ENCODE results near the gene PTPRZ1.

The PTPRZ1 gene

GRCh38 chr7:121994625-121995410, 121.9 kb downstream of the PTPRZ1 start:
- no peak for TF ChIP-seq POU6F1 (CRISPR knock-in tag; IDR thresholded peaks at IDR 0.05; ENCODE audit: borderline replicate concordance, low read depth)
- TF ChIP-seq ISL1 (CRISPR knock-in tag; IDR thresholded peaks at IDR 0.05) = no peak
- TF ChIP-seq TCF4 (CRISPR knock-in tag; IDR thresholded peaks at IDR 0.05; ENCODE audit: borderline replicate concordance) = no peak
- no peak for TF ChIP-seq RARB (CRISPR knock-in tag; IDR thresholded peaks at IDR 0.05)
- TF ChIP-seq ARNTL (CRISPR knock-in tag; IDR thresholded peaks at IDR 0.05; ENCODE audit: borderline replicate concordance, low read depth) = no peak
- TF ChIP-seq SNAI2 (CRISPR knock-in tag; IDR thresholded peaks at IDR 0.05) = no peak
- TF ChIP-seq ZNF70 (CRISPR knock-in tag; IDR thresholded peaks at IDR 0.05) = no peak
- no peak for TF ChIP-seq TOX (CRISPR knock-in tag; IDR thresholded peaks at IDR 0.05; ENCODE audit: borderline replicate concordance)
- TF ChIP-seq PATZ1 (CRISPR knock-in tag; IDR thresholded peaks at IDR 0.05; ENCODE audit: borderline replicate concordance) = no peak
- TF ChIP-seq ZNF565 (CRISPR knock-in tag; conservative IDR thresholded peaks at IDR 0.05; ENCODE audit: low read depth) = no peak
- no peak for TF ChIP-seq PPARA (CRISPR knock-in tag; IDR thresholded peaks at IDR 0.05; ENCODE audit: borderline replicate concordance)
- TF ChIP-seq ZNF8 (CRISPR knock-in tag; IDR thresholded peaks at IDR 0.05) = no peak
- no peak for TF ChIP-seq ZFP30 (CRISPR knock-in tag; IDR thresholded peaks at IDR 0.05)
- ATAC-seq = peak; percentile 99

- peak; percentile 21; the same call in 1 of the 2 replicates for TF ChIP-seq CREB5 (CRISPR knock-in tag; IDR thresholded peaks at IDR 0.05; ENCODE audit: low read depth)
- TF ChIP-seq CSDC2 (CRISPR knock-in tag; IDR thresholded peaks at IDR 0.05) = no peak
- TF ChIP-seq ZC3H10 (CRISPR knock-in tag; IDR thresholded peaks at IDR 0.05) = no peak
- peak; percentile 60 for TF ChIP-seq ISL1 (CRISPR knock-in tag; IDR thresholded peaks at IDR 0.05)
- TF ChIP-seq PPARA (CRISPR knock-in tag; IDR thresholded peaks at IDR 0.05; ENCODE audit: borderline replicate concordance) = no peak
- TF ChIP-seq TOX (CRISPR knock-in tag; IDR thresholded peaks at IDR 0.05; ENCODE audit: borderline replicate concordance) = no peak
- TF ChIP-seq ZFP30 (CRISPR knock-in tag; IDR thresholded peaks at IDR 0.05) = no peak
- no peak for TF ChIP-seq CSRNP3 (CRISPR knock-in tag; IDR thresholded peaks at IDR 0.05)
- no peak for TF ChIP-seq OSR1 (CRISPR knock-in tag; IDR thresholded peaks at IDR 0.05)
- TF ChIP-seq BACH2 (CRISPR knock-in tag; IDR thresholded peaks at IDR 0.05; ENCODE audit: borderline replicate concordance) = no peak
- no peak for TF ChIP-seq ZNF8 (CRISPR knock-in tag; IDR thresholded peaks at IDR 0.05)
- no peak for TF ChIP-seq RARB (CRISPR knock-in tag; IDR thresholded peaks at IDR 0.05)
- TF ChIP-seq POU6F1 (CRISPR knock-in tag; IDR thresholded peaks at IDR 0.05; ENCODE audit: borderline replicate concordance, low read depth) = no peak
- TF ChIP-seq PATZ1 (CRISPR knock-in tag; IDR thresholded peaks at IDR 0.05; ENCODE audit: borderline replicate concordance) = peak; percentile 66; the same call in 1 of the 2 replicates
- no peak for TF ChIP-seq ESRRG (CRISPR knock-in tag; IDR thresholded peaks at IDR 0.05)
- TF ChIP-seq ARNTL (CRISPR knock-in tag; IDR thresholded peaks at IDR 0.05; ENCODE audit: borderline replicate concordance, low read depth) = no peak
- TF ChIP-seq TSHZ2 (CRISPR knock-in tag; IDR thresholded peaks at IDR 0.05) = no peak
- TF ChIP-seq ZFP3 (CRISPR knock-in tag; IDR thresholded peaks at IDR 0.05) = no peak
- no peak for TF ChIP-seq ZNF70 (CRISPR knock-in tag; IDR thresholded peaks at IDR 0.05)
- no peak for TF ChIP-seq ZNF565 (CRISPR knock-in tag; conservative IDR thresholded peaks at IDR 0.05; ENCODE audit: low read depth)
- peak; percentile 52; the same call in 1 of the 2 replicates for TF ChIP-seq TCF4 (CRISPR knock-in tag; IDR thresholded peaks at IDR 0.05; ENCODE audit: borderline replicate concordance)
- TF ChIP-seq SNAI2 (CRISPR knock-in tag; IDR thresholded peaks at IDR 0.05) = peak; percentile 43; the same call in 1 of the 2 replicates
- TF ChIP-seq GLIS3 (CRISPR knock-in tag; IDR thresholded peaks at IDR 0.05) = no peak
- ATAC-seq = peak; percentile 39; the same call in 2 of the 3 replicates
Measured at GRCh38 chr7:122006687-122007086, 133.7 kb downstream of the PTPRZ1 start.

Measured in SK-N-SH treated with all-trans-retinoic acid at 6 μM for 48 hours (cell line).